NOMO-1 treated with dmso at 0.1 percent for 144 hours (cell line): ENCODE data around the gene XRCC5.
"Not testable (repeated sequence)": the region's sequence is repeated elsewhere in the genome, so short reads cannot be mapped to it uniquely, and the experiment has no call there.

Source experiments
- DNase-seq: peaks from one replicate; lab custom pipeline; 2025; ENCODE audit not compliant: unreplicated experiment; lab: John Stamatoyannopoulos, UW

Gene XRCC5

DNA sequence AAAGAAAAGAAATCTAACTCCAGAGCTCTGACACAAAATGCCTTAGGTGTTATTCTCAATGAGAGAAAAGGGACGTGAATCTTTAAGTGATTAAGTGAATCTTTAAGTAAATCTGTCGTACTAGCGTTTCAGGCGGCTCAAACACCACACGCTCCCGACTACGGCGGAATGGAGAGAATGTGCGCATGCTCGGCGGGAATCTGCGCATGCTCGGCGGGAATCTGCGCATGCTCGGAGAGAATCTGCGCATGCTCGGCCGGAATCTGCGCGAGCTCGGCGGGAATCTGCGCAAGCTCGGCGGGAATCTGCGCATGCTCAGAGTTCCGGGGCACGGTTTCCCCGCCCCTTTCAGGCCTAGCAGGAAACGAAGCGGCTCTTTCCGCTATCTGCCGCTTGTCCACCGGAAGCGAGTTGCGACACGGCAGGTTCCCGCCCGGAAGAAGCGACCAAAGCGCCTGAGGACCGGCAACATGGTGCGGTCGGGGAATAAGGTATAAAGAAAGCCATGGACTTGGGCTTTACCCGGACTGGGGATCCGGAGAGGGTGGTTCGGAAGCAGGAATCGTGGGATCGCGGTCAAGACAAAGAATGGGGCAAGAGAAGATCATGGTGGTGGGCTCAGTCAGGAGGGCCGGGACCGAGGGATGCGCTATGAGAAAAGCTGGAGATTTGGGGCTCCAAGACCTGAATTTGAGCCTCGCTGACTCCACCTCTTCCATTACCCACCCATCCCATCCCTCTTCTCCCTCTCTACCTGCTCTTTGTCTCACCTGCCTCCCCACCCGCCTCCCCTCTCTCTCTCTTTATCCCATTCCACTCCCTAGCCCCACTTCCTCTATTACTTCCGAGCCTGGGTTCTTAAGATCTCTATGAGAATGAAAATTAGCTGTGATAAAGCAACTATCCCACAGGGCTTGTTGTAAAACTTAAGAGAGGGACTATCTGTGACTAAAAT, at the start of gene XRCC5:
Gene XRCC5, plus strand, starts transcription at position 382 of the 955 bp plus-strand sequence. Its CDS starts 89 bp downstream, at position 471.
- peak; percentile 89 for DNase-seq

DNA sequence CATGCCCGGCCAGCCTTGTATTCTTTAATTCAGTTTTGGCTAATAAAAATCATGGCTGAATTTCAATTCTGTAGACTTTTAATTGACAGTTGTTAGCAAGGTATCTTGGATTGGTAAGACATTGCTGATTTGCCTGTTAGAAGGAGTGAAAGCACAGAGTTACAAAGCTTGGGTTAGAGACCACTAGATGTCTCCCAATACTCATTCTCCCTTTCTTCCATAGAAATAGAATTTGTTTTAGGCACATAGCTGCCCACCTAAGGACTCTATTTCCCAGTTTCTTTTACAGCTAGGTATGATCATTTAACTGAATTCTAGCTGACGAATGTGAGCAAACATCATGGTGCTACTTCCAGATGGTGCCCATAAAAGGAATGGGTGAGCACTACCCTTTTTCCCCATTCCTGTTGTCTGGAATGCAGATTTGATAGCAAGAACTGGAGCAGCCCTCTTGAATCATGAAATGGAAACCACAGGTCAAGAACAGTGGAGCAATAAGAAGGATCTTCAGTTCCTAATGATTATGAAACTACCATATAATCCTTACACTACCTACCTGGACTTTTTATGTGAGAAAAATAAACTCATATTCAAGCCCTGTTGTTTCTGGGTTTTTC, 45.0 kb upstream of the XRCC5 start:
- no peak for DNase-seq

DNA sequence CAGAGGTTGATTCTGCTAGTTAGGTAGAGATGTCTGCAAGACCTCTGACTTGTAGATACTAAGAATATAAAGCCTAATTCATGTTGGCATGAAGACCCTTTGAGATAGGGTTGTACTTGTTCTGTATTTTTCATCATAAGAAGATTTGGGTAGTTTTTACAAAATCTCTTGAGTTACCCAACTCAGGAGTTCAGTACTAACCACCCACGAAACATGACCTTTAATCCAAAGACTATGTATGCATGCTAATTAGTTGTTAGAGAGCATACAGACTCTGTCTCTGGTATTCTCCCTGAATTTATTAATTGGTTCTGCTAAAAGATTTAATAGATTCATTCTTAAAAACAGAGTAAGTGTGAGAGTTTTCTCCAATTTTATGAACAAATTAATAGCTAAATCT, 44.5 kb upstream of the XRCC5 start:
- DNase-seq: no peak

DNA sequence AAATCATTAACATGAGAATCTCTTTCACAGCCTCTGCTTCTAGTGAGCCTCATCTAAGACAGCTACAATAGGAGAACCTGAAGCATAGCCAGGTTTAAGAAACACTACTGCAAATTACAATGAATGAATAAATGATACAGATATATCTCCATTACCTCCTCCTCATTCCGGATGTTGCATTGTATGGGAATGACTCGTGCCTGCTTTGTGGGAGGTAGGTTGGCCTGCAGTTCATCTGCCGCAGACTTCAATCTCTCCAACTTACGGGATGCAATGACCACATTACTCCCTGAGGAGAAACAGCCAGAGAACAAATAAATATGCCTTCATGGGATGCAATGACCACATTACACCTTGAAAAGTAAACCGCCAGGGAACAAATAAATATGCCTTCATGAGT, 42.9 kb upstream of the XRCC5 start:
- DNase-seq: no peak

DNA sequence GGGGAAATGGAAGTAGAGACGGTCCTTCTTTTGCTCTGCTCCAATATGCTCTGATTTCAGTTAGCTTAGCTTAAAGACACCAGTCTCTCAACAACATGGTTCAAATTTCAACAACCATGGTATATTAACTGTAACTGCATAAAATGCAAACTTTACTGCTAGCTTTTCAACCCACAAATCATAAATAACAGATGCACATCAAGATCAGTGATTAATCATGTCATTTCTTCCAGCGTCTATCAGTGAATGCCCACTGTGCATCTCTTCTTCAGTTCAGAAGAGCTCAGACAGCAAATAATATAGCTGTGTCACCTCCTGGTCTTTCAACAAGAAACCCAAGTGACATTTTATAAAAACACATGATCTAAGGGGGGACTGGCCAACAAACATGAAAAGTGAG, 40.1 kb upstream of the XRCC5 start:
- DNase-seq: no peak

DNA sequence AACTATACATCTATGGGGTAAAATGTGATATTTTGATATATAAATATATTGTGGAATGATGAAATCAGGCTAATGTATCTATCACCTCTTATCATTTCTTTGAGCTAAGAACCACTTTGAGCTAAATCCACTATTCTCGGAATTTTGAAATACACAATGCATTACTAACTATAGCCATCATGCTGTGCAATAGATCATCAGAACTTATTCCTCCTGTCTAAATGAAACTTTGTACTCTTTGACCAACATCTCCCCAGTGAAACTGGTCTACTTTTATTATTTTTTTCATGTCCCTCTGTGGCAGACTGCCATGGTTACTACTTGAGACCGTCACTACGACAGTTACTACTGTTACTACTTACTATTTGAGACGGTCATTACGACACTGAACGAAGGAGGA, 39.0 kb upstream of the XRCC5 start:
- DNase-seq: no peak

DNA sequence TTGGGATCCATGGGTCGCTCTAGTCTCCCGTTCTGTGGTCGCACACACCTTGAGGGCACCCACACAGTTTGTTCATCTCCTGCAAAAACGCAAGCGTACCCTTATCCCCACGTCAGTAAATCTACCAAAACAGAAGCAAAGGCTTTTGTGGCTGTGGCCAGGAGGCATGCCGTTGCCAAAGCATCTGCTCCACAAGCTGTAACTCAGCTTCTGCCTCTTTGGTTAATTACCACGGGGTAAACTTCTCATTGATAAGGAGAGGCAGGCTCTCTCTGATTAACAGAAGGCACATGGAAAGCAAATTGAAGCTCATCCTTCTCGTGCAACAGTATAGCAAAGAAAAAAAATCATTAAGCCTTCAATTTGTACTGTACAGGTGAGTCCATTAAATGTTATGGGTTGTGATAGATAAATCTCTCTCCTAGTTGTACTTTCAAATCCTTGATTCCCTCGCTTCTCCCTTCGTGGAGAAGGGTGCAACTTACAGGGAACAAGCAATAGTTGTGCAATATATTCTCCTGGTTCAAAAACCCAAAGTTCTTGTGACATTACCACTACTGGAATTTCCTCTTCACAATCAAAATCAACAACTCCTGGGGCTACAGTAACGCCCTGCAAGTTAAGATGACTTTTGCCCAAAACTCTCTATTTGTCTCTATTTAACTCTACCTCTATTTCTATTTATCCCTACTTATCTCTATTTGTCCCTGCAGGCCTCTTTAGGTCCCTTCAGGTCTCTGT, 37.9 kb upstream of the XRCC5 start:
- DNase-seq: no peak

DNA sequence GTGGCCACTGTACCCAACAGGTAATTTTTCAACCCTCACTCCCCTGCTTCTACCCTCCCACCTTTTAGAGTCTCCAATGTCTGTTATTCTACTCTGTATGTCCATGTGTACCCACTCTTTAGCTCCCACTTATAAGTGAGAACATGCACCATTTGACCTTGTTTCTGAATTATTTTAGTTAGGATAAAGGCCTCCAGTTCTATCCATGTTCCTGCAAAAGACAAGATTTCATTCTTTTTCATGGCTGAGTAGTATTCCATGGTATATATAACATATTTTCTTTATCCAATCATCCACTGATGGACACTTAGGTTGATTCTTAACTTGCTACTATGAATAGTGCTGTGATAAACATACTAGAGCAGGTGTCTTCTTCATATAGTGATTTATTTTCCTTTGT, 36.7 kb upstream of the XRCC5 start:
- DNase-seq: no peak

DNA sequence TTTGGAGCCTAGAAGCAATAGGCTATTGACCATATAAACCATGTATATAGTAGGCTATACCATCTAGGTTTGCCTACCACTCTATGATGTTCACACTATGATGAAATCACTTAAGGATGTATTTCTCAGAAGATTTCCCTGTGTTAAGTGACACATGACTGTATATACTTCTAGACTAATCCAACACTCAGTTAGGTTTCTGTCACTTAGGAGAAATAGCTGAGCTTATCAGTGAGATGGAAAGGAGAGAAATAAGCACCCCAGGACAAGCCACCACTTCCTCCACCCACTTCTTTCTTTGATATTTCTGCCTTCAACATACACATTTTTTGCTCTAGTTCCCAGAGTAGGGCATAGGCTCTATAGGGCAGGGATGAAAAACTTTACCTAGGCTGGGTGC, 35.4 kb upstream of the XRCC5 start:
- DNase-seq: no peak

DNA sequence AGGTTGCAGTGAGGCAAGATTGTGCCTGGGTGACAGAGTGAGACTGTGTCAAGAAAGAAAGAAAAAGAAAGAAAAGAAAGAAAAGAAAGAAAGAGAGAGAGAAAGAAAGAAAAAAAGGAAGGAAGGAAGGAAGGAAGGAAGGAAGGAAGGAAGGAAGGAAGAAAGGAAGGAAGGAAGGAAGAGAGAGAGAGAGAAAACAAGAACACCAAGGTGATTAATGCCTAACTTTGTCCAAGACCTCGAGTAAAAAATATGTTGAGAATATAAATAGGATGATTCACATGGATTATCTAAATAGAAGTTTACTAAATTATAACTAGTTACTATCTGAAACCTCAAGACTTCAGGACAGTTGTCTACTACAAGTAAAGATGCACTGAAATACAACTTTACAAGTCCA, 34.8 kb upstream of the XRCC5 start:
- no peak for DNase-seq

DNA sequence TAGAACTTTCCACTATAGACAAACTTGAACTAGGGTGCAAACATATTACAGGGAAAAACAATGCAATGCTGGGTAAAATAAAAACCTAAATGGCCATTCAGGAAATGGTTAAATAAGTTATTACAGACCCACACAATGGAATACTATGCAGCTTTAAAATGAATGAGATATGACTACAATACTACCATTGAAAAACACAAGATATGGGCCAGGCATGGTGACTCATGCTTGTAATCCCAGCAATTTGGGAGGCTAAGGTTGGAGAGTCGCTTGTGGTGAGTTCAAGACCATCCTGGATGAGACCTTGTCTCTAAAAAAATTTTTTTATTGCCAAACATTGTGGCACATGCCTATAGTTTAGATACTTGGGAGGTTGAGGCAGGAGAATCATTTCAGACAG, 34.4 kb upstream of the XRCC5 start:
- DNase-seq: no peak

DNA sequence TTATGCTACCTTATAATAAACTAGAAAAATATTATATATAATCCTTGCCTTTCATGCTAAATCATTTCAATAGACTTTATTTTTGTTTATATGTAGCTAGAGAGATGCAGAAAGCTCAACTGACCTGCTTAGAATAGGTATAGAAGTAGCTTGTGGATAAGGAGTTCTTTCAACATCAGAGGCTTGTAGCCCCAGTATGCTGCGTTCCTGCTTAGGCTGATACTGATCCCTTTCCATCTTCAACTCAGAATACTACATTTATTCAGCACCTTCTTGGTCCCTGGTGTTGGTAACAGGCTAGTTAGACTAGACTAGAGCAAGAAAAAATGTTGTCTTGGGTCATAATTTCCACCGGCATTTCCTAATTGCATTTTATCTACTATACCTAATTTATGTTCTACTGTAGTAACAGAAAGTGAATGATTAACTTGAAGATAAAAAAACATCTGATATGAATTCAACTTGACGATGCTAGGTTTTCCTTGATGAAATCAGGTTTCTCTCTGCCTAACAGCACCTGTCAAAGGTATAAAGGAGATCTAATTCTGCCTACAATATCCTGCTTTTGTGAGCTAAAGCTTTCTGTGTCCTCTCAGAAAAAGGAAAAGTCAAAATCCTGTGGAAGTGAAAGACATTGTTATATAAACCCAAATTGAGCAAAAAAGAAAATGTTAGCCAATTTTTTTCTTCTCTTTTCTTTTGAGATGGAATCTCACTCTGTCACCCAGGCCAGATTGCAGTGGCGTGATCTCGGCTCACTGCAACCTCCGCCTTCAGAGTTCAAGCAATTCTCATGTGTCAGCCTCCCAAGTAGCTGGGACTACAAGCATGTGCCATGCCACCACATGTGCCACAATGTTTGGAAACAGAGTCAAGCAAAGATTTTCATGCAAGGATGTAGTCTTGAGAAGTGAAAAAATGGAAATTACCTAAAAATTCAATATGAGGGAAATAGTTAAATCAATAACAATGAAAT, 33.4 kb upstream of the XRCC5 start:
- DNase-seq: no peak

DNA sequence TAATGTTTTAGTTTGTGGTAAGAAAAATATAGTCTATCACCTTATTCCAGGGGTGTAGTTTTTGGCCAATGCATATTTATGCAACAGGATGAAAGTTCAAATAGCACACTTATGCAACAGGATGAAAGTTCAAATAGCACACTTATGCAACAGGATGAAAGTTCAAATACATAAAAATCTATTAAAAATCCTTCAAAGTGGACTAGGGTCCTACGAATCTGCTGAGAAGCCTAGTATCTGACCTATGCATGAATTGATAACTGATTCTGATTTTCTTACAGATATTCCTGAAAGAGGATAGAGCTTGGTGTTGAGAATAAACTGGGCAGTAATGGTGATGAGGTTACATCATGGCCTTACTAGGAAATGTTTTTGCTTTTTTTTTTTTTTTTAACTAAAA, 30.4 kb upstream of the XRCC5 start:
- no peak for DNase-seq

DNA sequence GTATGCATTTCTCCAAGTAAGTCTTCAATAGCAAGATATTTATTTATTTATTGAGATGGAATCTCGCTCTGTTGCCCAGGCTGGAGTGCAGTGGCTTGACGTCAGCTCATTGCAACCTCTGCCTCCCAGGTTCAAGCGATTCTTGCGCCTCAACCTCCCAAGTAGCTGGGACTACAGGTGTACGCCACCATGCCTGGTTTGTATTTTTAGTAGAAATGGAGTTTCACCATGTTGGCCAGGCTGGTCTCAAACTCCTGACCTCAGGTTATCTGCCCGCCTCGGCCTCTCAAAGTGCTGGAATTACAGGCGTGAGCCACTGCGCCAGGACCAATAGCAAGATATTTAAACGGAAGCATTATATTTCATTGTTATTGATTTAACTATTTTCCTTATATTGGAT, 29.1 kb upstream of the XRCC5 start:
- DNase-seq: not testable (repeated sequence)

DNA sequence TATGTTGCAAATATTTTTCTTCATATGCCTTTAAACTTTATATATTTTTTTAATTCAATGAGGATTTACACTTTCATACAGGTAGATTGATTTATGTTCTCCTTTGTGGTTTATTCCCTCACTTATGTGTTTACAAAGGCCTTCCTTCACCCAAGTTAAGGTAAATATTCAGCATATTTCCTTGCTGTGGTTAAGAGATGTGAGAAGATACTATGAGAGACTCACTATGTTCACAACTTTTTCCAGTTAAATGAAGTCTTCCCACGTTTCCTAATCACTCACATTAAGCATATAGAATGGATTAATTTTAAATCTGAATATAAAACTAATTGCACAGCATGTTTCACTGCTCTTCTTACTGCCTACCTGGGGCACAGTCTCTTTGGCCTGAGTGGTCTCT, 28.1 kb upstream of the XRCC5 start:
- no peak for DNase-seq

DNA sequence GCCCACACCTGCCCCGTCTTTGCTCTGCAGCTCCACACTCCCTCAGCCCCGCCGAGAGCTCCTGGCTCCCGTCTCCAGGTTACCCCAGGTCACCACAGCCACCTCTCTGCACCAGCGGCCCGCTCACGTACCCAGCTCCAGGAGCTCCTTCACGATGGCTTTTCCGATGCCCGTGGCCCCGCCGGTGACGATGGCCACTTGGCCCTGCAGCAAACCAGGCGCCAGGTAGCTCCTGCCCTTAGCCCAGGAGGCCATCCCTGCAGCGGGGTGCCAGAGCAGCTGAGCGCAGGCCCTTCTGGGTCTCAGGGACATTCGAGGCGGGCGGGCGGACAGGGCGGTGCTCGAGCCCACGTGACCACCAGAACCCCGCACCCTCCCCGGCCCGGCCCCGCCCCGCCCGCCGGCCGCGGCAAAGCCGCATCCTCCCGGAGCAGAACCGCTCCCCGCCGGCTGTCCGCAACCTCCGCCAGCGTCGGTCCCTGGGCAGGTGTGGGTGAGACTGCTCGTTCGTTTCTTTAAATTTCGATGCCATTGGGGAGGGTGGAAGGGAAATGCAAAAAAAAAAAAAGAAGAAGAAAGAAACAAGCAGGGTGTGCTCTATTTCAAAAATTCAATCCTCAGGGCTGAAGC, 27.5 kb upstream of the XRCC5 start, which contains the start of the genes PECR and TMEM169:
Gene PECR, minus strand, starts transcription at position 323 of the 630 bp plus-strand sequence. Its CDS starts 68 bp downstream, at position 255.
Gene TMEM169, plus strand, starts transcription at position 433 of the 630 bp plus-strand sequence. CDS start 14,045 bp downstream, outside the sequence.
- peak; percentile 37 for DNase-seq

DNA sequence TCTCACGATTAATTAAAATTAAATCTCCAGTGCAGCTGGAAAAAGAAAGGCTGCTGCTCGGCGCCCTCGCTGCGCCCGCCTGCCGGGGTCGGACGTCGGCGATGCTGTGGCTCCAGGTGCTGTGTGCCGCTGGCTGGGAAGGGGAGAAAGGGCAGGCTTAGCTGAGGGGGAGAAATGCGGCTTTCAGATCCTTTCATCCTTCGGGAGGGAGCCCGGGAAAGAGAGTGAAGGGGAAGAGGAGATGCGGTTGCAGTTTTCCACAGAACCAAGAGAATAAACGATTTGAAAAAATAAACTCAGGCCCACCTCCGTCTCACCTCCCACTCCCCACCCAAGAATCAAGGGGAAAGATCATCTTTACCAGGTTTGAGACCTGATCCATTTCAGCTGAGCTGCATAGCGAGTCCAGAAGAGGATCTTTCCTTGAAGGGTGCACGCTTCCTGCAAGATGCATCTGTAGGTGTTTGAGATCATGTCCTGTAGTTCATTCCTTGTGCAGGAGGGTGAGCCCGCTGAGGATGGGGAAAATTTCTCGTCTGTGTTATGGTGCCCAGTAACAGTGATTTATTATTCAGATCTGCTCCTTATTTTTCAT, 26.9 kb upstream of the XRCC5 start:
- DNase-seq: no peak

DNA sequence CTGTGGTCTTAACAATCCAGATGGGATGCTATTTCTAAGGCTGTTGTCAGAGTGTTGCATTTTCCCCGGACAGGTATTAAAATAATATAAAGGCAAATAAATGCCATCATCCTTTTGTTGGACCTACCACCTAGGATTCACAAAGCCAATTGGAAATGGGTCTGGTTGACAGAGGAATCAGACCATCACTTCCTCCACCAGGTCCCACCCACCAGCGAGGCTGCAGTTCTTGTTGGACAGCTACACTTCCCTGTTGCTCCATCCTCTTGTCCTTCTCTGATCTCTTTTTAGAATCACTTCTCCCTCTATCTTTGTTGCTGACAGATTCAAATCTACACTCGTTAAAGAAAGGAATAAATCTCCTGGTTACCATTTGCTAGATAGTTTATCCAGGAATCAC, 26.3 kb upstream of the XRCC5 start:
- DNase-seq: peak; percentile 51

DNA sequence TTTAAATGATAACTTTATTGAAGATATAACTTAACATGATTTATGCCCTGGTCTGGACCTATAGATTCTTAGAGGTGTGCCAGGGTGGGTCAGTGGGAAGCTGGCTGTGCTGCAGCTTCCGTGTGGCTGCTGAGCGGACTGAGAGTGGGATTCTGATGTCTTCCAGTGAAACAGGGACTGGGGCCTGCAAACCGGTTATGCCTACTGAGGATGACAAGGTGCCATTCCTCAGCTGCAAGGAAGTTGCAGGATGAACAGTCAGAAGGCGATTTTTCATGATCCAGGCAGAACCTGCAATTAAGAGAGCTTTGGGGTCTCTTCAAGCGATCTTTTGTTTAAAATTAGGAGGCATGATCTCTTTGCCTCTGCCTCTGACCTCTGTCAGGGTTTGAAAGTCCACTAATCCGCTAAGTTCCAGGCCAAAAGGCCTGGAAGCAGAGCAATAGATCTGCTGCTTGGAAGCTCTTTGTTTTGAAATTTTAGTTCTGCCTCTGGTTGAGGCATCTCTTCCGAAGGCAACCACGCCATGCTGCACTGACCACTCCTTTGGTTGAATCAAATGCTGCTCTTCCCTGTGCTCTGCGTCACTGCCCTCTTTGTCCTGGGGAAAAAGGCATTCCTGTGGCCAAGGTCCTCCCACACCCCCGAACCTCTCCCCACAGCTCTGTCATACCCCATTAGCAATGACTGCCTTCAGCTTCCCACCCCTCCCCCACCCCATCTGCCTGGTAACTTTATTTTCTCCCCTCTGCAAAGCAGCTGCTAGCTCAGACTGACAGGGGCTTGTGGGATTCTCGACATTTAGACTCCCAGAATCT, 25.5 kb upstream of the XRCC5 start:
- no peak for DNase-seq
